ENCODE results near the gene AUH.

AUH gene

GRCh38 chr9:91187311-91187964, 174.3 kb downstream of the AUH start:
- POLR2A ChIA-PET = no interaction called here
- CTCF ChIA-PET = no interaction called here

GRCh38 chr9:91186632-91187108, 175.0 kb downstream of the AUH start:
- TF ChIP-seq L3MBTL2 (conservative IDR thresholded peaks at IDR 0.05) (no peak), FOXK2 (IDR thresholded peaks at IDR 0.05) (no peak), FOXA1 (IDR thresholded peaks at IDR 0.05) (no peak), SUZ12 (IDR thresholded peaks at IDR 0.05) (no peak), ELF4 (IDR thresholded peaks at IDR 0.05) (no peak), ZNF384 (IDR thresholded peaks at IDR 0.05) (no peak), HDGF (IDR thresholded peaks at IDR 0.05; ENCODE audit: borderline replicate concordance) (no peak), CTBP1 (IDR thresholded peaks at IDR 0.05; ENCODE audit: borderline replicate concordance) (no peak)
- ChIA-PET POLR2A (no interaction called here), CTCF (no interaction called here)
- DNase-seq (ENCODE audit: extremely low spot score) = no peak

More at GRCh38 chr9:91187311-91187964, 174.3 kb downstream of the AUH start:
- TF ChIP-seq NFRKB (IDR thresholded peaks at IDR 0.05) = no peak
- no peak for TF ChIP-seq HDGF (IDR thresholded peaks at IDR 0.05; ENCODE audit: borderline replicate concordance)
- TF ChIP-seq PKNOX1 (IDR thresholded peaks at IDR 0.05) = no peak
- TF ChIP-seq TARDBP (IDR thresholded peaks at IDR 0.05) = no peak
- TF ChIP-seq BHLHE40 (IDR thresholded peaks at IDR 0.05; ENCODE audit: borderline replicate concordance) = no peak
- TF ChIP-seq FOXM1 (IDR thresholded peaks at IDR 0.05; ENCODE audit: borderline replicate concordance) = no peak
- no peak for TF ChIP-seq FOXK2 (IDR thresholded peaks at IDR 0.05)
- no peak for TF ChIP-seq ELF4 (IDR thresholded peaks at IDR 0.05)
- TF ChIP-seq LEF1 (IDR thresholded peaks at IDR 0.05; ENCODE audit: borderline replicate concordance) = no peak
- TF ChIP-seq ARNT (IDR thresholded peaks at IDR 0.05) = no peak
- no peak for TF ChIP-seq FOXA1 (IDR thresholded peaks at IDR 0.05)
- TF ChIP-seq SP1 (IDR thresholded peaks at IDR 0.05) = no peak
- TF ChIP-seq L3MBTL2 (conservative IDR thresholded peaks at IDR 0.05) = no peak
- no peak for DNase-seq (ENCODE audit: extremely low spot score)

- ChIA-PET POLR2A (no interaction called here), CTCF (no interaction called here)
- DNase-seq (ENCODE audit: extremely low spot score) = no peak
- no peak for TF ChIP-seq ARNT (IDR thresholded peaks at IDR 0.05)
- TF ChIP-seq BHLHE40 (IDR thresholded peaks at IDR 0.05; ENCODE audit: borderline replicate concordance) = no peak
- TF ChIP-seq PKNOX1 (IDR thresholded peaks at IDR 0.05) = no peak
- no peak for TF ChIP-seq SUZ12 (IDR thresholded peaks at IDR 0.05)
- no peak for TF ChIP-seq TARDBP (IDR thresholded peaks at IDR 0.05)
- TF ChIP-seq CTBP1 (IDR thresholded peaks at IDR 0.05; ENCODE audit: borderline replicate concordance) = no peak
- no peak for TF ChIP-seq HDGF (IDR thresholded peaks at IDR 0.05; ENCODE audit: borderline replicate concordance)
- no peak for TF ChIP-seq ZNF384 (IDR thresholded peaks at IDR 0.05)
- TF ChIP-seq ELF4 (IDR thresholded peaks at IDR 0.05) = no peak
- no peak for TF ChIP-seq FOXA1 (IDR thresholded peaks at IDR 0.05)
- TF ChIP-seq L3MBTL2 (conservative IDR thresholded peaks at IDR 0.05) = no peak
- TF ChIP-seq SP1 (IDR thresholded peaks at IDR 0.05) = no peak
- no peak for TF ChIP-seq FOXM1 (IDR thresholded peaks at IDR 0.05; ENCODE audit: borderline replicate concordance)
- TF ChIP-seq FOXK2 (IDR thresholded peaks at IDR 0.05) = no peak
- no peak for TF ChIP-seq LEF1 (IDR thresholded peaks at IDR 0.05; ENCODE audit: borderline replicate concordance)
- TF ChIP-seq NFRKB (IDR thresholded peaks at IDR 0.05) = no peak
These were observed 176.4 kb downstream of the AUH start for GRCh38 chr9:91185193-91185886.

- POLR2A ChIA-PET = no interaction called here
- CTCF ChIA-PET = no interaction called here
- DNase-seq (ENCODE audit: extremely low spot score) = no peak
- TF ChIP-seq TARDBP (IDR thresholded peaks at IDR 0.05) = no peak
- no peak for TF ChIP-seq NFRKB (IDR thresholded peaks at IDR 0.05)
- TF ChIP-seq ZNF384 (IDR thresholded peaks at IDR 0.05) = no peak
- TF ChIP-seq FOXA1 (IDR thresholded peaks at IDR 0.05) = no peak
- no peak for TF ChIP-seq L3MBTL2 (conservative IDR thresholded peaks at IDR 0.05)
- no peak for TF ChIP-seq ARNT (IDR thresholded peaks at IDR 0.05)
- TF ChIP-seq LEF1 (IDR thresholded peaks at IDR 0.05; ENCODE audit: borderline replicate concordance) = no peak
These were observed 179.1 kb downstream of the AUH start for GRCh38 chr9:91182429-91183225.

- DNase-seq (ENCODE audit: extremely low spot score) = no peak
- CTCF ChIA-PET = no interaction called here
- POLR2A ChIA-PET = no interaction called here
- TF ChIP-seq BHLHE40 (IDR thresholded peaks at IDR 0.05; ENCODE audit: borderline replicate concordance) (no peak), FOXK2 (IDR thresholded peaks at IDR 0.05) (no peak)
These were observed 180.2 kb downstream of the AUH start for GRCh38 chr9:91181541-91181940.

GRCh38 chr9:91180930-91181268, 180.8 kb downstream of the AUH start:
- TF ChIP-seq ZNF384 (IDR thresholded peaks at IDR 0.05) (no peak), BHLHE40 (IDR thresholded peaks at IDR 0.05; ENCODE audit: borderline replicate concordance) (no peak), HDGF (IDR thresholded peaks at IDR 0.05; ENCODE audit: borderline replicate concordance) (no peak), TARDBP (IDR thresholded peaks at IDR 0.05) (no peak), ELF4 (IDR thresholded peaks at IDR 0.05) (no peak), L3MBTL2 (conservative IDR thresholded peaks at IDR 0.05) (no peak)
- ChIA-PET CTCF (no interaction called here), POLR2A (no interaction called here)
- no peak for DNase-seq (ENCODE audit: extremely low spot score)

Measured in HEK293T (cell line).